NCI-H1105 treated with DMSO at 0.1 percent for 48 hours (cell line): ENCODE results near the gene SEC23IP.
"Not testable (repeated sequence)": the region's sequence is repeated elsewhere in the genome, so short reads cannot be mapped to it uniquely, and the experiment has no call there.

Experiments used
- DNase-seq: peaks from one replicate; lab custom pipeline; 2025; lab: John Stamatoyannopoulos, UW

SEC23IP gene

DNA sequence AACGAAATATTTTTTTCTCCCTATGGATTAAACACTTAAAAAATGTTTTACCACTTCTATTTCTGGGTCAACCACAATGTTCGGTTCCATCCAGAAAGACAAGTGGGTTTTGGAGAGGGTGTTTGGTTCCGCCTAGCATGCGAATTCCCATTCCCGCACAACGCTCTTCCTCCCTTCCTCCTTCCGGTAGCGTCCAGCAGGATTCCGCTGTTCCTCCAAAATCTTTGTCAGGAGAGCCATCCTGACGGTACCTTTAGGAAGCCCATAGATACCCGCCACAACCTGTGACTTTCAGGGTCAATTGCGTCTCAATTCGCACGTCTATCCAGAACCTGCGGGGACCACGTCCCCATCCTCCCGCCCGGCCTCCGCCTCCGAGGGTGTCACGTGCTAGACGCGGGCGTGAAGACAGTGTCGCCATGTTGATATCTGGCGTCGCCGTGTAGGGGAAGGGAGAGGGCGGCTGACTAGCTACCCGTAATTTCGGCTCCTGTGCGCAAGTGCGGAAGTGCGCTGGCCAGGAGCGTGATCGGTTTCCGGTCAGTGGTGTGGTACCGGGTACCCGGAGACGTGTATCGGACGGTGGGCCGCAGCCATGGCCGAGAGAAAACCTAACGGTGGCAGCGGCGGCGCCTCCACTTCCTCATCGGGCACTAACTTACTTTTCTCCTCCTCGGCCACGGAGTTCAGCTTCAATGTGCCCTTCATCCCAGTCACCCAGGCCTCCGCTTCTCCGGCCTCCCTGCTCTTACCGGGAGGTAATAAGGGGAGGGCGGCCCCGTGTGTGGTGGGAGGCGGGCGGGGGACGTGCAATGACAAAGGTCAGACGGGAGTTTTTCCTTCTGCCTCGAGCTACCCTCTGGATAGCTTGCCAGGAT is at the start of gene SEC23IP:
TSS of gene SEC23IP (plus strand) at position 543 of the 878 bp plus-strand sequence. CDS start at position 596, 53 bp downstream.
- DNase-seq: peak; percentile 84

DNA sequence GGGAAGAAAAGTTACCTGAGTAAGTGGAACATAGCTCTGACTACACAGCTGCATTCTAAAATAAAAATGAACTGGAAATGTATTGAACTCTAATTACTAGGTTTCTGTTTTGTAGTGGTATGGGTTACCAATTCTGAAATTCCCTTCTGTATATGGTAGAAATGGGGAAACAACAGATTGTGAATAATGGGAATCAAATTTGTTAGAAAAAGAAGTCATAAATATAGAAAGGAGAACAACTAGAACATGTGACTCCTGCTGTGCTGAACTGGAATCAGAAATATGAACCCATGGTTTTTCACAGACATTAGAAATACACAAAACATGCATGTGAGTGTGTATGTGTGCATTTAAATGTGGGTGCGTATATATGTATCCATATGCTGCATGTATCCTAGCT is 46.9 kb upstream of the SEC23IP start:
- no peak for DNase-seq

DNA sequence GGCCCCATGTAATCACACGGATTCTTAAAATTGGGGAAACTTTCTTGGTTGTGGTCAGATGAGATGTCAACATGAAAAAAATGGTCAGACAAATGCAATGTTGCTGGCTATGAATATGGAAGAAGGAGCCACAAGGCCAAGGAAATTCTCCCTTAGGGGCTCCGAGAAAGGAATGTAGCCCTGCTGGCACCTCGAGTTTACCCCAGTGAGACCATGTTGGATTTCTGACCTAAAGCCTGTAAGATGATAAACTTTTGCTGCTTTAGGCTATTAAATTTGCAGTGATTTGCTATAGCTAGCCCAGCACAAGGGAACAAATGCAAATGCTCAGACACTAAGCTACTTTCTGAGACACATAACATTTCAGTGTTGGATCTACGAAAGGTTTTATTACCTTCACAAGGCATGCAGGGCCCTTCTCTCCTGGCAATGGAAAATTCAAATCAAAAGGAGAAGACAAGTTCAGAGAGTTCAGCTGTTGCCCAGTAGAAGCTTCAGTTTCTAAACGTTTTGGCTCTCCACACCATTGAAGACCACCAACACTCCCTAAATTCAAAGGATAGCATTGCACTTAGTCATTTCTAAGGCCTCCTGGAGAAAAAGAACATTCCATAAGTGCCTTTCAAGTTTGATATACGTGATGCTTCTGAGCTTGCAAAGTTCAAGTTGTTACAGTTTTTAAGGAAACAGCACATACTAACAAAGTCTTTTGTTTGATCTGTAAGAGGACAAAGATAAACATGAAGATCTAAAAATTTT is 43.3 kb upstream of the SEC23IP start:
- DNase-seq: no peak

DNA sequence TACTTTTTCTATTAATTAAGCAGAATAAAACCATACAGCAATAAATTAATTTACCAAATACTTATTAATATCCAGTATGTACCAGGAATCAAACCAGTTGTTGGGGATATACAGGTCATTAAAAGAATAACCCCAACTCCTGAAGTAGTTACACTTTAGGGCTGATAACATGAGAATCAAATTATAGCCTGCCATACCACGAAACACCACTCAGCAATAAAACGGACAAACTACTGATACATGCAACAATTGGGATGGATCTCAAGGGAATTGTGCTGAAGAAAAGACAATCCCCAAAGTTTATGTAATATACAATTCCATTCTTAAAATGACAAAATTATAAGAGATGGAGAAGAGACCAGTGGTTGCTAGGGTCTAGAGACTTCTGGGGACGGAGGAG is 42.6 kb upstream of the SEC23IP start:
- no peak for DNase-seq

DNA sequence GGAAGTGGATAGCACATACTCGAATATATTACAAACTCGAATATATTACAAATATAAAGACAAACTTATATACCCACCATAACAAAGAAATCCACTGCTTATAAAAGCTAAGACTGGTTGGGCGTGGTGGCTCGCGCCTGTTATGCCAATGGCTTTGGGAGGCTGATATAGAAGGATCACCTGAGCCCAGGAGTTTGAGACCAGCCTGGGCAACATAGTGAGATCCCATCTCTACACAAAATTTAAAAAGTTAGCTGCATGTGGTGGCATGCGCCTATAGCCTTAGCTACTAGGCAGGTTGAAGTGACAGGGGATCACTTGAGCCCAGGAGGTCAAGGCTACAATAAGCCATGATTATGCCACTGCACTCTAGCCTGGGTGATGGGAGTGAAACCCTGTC is 40.3 kb upstream of the SEC23IP start:
- DNase-seq: no peak

DNA sequence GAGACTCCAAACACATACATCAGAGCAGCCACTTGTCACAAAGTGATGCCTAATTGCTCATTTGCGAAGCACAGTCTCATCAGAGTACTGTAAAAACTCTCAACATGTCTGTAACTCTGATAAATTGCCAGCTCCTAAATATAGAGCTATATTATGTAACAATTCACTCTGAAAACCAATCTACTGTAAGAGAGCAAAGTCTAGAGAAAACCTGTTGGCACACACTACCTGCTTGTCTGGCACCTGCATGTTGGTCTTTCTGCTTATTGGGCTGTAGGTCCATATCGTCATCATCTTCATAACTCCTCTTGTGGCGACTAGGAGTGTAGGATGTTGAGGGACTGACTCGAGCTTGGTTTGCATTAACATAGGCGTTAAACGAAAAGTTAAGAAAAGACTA is 39.7 kb upstream of the SEC23IP start:
- no peak for DNase-seq

DNA sequence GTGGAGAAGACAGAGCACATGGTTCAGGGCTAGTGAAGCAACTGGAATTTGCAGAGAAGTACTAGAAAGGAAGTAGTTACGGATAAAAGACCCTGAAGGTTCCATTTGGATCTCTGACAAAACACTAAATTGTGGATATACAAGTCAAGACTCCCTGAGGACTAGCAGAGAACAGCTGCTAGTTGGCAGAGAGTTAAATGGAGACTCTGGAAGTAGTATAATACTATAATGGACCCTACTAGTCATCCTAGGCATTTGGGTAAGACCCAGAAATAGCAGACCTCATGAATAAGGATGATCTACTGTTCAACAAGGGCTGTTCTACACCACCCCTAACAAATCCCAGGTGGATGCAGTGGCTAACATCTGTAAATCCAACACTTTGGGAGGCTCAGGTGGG is 39.0 kb upstream of the SEC23IP start:
- DNase-seq: no peak

DNA sequence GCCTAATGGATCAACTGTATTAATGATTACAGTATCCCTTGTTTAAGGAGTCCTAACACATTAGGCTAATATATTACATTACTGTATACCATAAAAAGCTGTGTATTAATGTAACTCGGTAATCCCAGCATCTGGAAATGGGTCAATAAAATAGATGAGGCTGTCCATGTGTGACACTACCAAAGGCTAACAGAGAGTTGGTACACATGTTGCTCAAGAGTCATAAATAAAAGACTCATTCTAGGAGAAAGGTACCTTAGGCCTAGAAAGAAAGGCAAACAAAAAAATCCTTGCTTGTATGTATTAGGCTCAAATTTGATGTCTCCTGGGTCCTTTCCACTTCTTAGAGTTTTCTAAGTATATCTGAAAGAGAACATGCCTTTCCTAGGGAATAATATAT is 34.5 kb upstream of the SEC23IP start:
- no peak for DNase-seq

DNA sequence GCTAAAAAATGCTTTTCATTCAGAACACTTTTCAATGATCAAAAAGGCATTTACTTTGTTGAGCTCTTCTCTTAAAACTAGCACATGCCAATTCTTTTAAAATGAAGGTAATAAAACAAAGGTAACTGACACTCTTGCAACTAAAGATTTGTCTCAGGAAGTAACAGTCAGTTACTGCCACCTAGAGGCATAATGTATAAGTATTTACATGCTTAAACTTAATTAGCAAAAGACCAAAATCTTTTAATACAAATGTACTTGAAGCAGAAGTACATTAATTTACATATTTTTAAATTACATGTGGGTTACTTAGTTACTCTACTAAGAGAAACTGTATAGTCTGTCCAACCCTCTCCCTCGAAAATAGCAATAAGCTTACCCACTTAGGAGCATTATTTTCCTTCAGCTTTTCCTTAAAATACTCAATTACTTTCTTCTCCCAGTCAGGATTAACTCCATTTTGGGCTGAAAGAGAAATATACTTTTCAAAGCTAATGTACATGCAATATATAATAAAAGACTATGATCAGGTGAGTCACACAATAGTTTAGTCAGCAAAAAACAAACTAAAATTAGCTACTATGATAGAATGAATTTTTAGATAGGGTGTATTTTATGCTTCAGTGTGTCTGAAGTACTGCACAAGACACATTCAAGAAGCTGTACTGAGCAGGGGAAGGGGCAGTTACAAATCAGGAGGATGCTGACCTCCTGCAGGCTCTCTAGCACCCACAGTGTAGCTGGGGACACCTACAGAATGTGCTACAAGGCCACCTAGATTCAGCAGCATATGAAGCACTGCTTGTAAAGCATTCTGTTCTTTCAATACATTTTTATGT is 32.9 kb upstream of the SEC23IP start:
- DNase-seq: no peak

DNA sequence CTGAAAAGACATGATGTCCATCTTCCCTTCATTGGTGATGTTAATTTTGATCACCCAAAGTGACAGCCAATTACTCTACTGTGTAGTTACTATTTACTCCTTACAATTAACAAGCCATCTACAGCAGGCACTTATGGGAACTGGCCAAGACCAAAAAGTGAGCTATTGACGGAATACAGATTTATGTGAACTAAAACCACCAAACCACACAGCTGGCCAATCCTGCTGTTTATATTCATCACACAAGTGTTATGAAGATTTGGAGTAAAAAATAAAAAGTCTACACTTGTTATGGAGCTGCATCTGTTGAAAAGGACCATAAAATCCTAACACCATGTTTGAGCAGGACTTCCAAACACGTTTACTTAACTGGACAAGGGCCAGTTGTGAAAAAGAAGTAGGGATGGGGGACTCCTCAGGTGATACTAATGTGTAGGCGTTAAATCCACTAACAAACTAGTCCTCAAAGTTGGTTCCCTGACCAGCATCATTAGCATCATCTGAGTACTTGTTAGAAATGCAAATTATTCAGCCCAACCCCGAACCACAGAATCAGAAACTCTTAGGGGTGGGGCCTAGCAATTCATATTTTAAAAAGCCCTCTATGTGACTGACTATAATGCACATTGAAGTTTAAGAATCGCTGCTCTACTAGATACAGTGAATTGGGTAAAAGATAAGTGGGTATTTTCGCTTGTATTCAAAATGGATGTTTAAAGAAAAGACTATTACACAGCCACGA is 31.5 kb upstream of the SEC23IP start:
- no peak for DNase-seq

DNA sequence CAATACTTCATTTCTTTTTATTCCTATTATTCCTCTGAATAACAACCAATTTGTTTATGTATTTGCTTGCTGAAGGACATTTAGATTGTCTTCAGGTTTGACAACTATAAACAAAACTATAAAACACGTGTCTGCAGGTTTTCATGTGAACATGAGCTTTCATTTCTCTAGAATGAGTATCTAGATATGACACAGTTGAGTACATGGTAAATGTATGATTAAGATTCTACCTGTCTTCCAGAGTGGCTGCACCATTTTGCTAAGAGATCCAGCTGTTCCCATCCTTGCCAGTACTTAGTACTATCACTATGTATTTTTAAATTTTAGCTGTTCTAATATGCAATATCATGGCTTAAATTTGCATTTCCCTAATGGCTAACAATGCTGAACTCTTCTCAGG is 30.0 kb upstream of the SEC23IP start:
- DNase-seq: no peak

DNA sequence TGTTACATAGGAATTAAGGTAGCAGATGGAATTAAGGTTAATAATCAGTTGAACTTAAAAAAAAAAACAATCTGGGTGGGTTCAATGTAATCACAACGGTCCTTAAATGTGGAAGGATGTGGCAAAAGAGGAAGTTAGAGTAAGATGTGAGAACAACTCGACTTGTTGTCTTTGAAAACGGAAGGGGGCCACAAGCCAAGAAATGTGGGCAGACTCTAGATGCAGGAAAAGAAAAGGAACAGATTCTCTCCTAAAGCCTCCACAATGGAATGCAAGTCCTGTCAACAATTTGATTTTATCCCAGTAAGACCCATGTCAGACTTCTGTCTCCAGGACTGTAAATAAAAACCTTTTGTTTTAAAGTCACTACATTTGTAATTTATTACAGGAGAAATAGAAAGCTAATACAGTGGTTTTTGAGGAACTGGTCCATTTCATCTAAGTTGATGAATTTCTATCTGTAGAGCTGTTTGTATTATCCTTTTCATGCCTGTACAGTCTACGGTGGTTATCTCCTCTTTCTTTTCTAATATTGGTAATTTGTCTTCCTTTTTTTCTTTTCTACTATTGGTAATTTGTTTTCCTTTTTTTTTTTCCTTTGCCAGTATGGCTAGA is 28.5 kb upstream of the SEC23IP start:
- DNase-seq: no peak

DNA sequence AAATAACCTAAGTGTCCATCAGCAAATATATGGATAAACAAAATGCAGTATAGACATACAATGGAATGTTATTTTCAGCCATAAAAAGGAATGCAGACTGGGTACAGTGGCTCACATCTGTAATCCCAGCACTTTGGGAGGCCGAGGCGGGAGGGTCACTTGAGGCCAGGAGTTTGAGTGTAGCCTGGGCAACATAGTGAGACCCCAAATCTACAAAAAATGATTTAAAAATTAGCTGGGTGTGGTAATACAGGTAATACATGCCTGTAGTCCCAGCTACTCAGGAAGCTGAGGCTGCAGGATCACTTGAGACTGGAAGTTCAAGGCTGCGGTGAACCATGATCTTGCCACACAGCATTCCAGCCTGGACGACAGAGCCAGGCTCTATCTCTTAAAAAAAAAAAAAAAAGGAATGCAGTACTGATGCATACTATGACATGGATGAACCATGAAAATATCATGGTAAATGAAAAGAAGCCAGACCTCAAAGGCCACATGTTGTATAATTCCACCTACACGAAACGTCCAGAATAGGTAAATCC is 26.8 kb upstream of the SEC23IP start:
- no peak for DNase-seq

DNA sequence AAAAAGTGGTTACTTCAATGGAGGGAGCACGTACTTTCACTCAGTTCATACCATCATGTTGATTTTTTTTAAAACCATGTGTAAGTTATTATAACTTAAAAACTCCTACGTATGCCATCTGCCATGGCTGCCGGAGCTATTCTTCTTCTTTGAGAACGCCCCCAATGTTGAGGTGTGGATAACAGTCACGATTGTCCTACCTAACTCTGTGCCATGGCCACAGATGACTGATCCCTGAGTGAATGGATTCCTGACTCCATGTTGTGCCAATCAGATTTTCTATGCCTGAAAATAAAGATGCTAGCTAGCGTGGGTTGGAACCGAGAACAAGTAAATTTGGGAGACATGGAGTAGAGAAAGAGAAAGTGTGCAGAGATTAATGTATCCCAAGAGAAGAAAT is 25.2 kb upstream of the SEC23IP start:
- DNase-seq: no peak

DNA sequence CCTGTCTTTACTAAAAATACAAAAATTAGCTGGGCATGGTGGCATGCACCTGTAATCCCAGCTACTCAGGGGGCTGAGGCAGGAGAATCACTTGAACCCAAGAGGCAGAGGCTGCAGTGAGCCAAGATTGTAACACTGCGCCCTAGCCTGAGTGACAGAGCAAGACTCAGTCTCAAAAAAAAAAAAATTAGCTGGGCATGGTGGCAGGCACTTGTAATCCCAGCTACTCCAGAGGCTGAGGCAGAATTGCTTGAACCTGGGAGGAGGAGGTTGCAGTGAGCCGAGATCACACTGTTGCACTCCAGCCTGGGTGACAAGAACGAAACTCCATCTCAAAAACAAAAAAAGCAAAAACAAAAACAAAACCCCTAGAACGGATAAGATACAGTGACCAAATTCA is 23.1 kb upstream of the SEC23IP start:
- not testable (repeated sequence) for DNase-seq

DNA sequence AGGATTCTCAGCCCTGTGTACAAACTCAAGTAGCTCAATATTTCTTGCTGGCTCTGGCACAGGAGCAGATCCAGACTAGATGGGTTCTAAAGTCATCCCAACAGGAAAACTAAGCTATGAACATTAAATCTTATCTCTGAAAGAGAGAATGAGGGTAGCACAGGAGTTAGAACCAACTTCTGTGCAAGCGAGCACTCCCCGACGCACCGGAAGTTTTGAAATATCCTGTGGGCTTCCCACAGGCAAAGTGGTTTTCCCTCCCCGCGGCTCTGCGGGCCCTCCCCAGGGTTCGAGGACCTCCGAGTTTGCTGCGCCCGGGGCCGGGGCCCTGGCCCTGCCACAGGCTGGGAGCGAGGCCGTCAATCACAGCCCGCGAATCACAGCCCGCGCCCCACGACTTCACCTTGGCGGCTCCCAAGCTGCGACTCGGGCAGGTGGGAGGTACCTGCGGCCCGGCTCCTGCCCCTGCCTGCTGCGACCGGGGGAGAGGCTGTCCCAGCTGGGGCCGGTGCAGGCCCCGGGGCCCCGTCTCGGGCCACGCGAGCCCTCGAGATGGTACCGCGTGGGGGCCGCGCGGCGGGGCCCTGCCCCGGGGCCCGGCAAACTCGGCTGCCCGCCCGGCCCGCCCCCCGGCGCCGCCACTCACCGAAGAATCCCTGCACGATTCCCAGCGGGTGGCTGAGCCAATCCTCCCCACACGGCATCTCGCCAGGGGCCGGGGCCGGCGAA is 20.5 kb upstream of the SEC23IP start:
- DNase-seq: peak; percentile 27

DNA sequence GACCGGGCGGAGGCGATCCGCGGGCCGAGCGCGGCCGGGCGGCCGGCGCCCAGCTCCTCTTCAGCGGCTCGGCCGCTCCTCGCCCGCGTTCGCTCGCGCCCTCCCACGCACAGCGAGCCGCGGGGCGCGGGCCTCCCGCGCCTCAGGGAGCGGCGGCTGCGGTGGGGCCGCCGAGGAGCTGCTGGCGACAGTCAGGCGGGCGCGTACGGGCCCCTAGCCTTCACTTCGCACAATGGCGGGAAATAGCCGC is 20.0 kb upstream of the SEC23IP start, which contains the start of gene MCMBP:
TSS of gene MCMBP (minus strand) at position 234 of the 250 bp plus-strand sequence. CDS start 259 bp downstream, outside the sequence.
- no peak for DNase-seq

DNA sequence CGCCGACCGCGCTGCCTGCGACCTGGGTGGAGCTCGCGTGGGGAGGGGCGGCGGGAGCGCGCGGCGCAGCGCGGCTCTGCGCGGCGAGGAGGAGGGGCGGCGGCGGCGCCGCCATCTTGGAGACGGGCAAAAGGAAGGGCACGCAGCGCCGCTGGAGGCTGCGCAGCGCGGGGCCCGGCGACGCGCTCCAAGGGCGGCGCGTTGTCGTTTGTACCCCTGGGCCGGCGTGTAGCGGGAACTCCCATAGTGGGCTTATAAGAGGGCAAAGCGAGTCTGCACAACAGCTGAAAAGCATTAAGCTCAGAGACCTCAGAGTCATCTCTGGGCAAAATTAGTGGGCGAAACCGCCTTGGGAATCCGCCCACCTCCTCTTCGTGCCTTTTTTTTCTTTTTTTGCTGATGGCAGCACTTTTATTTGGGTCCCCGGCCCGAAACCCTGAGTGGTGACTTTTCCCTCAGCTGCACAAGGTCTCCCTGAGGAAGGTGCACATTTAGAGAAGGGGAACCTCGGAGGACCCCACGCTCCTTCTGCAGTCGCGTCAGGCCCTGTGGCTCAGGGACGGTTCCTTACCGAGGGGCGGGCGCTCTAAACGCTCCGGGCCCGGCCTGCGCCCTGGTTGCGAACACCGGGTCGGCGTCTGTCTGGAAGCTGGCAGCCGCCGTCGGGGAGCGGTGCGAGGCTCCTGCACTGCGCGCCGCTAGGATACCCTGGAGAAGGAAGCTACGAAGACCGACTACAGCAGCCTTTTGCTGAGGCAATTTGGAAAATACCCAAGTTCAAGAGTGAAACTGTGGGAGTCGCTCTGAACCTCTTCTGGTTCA is 19.5 kb upstream of the SEC23IP start:
- DNase-seq: peak; percentile 77

DNA sequence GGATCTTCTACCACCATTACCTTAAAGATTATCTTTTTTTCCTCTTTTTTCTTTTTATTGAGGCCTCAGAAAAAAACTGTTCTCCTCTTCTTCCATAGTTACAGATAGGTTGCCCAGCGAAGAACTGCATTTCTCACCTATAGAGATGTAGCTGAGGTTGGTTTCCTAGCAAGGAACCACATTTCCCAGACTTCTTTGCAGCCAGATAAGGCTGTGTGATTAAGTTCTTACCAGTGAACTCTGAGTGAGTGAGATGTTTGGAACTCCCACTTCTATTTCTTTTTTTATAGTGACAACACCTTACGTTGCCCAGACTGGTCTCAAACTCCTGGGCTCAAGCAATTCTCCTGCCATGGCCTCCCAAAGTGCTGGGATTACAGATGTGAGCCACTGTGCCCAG is 14.0 kb upstream of the SEC23IP start:
- DNase-seq: no peak
